Mononuclear cell (primary cell): ENCODE data around the gene MIGA1. TPM values are rescaled to one million over a fixed set of nuclear protein-coding genes. Genes with fewer than 3 reads are reported as not detected.
"Not testable (repeated sequence)": the region's sequence is repeated elsewhere in the genome, so short reads cannot be mapped to it uniquely, and the experiment has no call there.

Experiments
- H3K27me3 ChIP-seq: 2 replicates; pipeline ENCODE4 v1.6.0; 2011; ENCODE audit warnings: low read length, control low read depth; ENCODE audit not compliant: insufficient read depth
- H3K4me1 ChIP-seq: 2 replicates; pipeline ENCODE4 v1.5.1; 2011; ENCODE audit warnings: mild to moderate bottlenecking, low read length, control low read depth; ENCODE audit not compliant: insufficient read depth
- H3K4me3 ChIP-seq: 2 replicates; pipeline ENCODE4 v1.5.1; 2011; ENCODE audit warnings: mild to moderate bottlenecking, low read length, moderate library complexity
- H3K9me3 ChIP-seq: 2 replicates; pipeline ENCODE4 v1.5.1; 2011; ENCODE audit warnings: low read depth, mild to moderate bottlenecking, control low read depth, low read length
- total RNA-seq: library from RNA; depleted of rRNA; stranded (reverse); fragments of >200 nt; gene quantifications from one replicate; pipeline ENCODE4 v1.2.3, GENCODE V29; 2012

Gene MIGA1
- total RNA-seq, 1 donor: 20.7 TPM

DNA sequence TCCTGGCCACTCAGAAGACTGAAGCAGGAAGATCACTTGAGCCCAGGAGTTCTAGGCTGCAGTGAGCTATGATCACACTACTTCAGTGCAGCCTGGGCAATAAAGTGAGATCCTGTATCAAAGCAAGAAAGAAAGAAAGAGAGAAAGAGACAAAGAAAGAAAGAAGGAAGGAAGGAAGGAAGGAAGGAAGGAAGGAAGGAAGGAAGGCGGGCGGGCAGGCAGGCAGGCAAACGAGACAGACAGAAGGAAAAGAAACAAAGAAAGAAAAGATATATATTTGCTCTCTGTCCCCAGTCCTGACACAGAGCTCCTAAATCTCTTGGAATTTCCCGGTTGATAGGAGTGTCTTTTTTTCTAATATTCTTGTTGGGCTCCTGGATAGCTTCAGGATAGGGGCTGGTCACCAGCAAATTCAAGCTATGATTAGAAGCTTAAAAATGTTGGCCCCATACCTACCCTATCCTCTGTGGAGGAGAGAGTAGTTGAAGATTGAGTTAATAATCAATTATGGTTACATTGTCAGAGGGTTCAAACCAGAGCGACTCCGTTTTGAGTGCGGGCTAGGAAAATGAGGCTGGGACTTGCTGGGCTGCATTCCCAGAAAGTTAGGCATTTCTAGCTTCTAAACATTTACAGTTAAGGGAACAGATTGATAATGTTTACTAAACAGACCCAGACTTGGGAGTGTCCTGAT lies 3.3 kb upstream of the MIGA1 start:
- Histone ChIP-seq H3K4me1 (peaks cover 16% of the 10 kb centered on the region), H3K4me3 (no peak overlapping the region), H3K9me3 (no peaks in the 10 kb centered on the region), H3K27me3 (no peaks in the 10 kb centered on the region)

DNA sequence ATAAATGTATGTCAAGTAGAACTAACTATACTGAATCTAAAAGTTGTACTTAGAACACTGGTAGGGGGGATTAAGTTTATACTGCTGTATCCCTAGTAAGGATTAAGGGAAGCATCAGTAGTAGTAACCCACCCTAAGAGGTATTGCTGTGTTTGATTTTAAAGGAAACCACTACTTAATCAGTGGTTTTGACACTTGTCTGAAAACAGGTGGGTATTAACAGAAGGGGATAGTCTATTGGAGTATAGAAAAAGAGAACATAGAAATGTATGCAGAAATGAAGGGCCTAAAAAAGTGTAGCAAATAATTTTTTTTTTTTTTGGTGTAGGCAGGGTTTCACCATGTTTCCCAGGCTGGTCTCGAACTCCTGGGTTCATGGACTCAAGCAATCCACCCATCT lies 2.2 kb downstream of the MIGA1 start:
- no peaks in the 10 kb centered on the region for H3K27me3 ChIP-seq
- peaks cover 16% of the 10 kb centered on the region for H3K4me1 ChIP-seq
- no peak overlapping the region for H3K4me3 ChIP-seq
- H3K9me3 ChIP-seq: no peaks in the 10 kb centered on the region

DNA sequence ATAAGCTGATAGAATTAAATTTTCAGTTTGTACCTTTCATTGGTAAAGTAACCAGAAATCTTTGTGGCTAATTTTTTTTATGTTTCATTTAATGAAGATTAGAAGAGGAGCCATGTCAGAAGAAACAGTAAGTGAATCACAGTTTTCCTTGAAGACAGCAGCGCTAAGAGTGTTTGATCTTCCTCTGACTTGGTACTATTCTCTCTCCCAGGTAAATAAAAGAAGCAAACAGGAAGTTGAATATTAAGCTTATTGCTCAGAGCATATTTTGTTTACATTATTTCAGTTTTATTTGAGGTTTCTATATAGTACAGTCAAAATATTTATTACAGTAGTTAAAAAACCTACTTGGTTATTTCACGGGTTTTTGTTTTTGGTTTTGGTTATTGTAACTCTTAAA lies 3.7 kb downstream of the MIGA1 start:
- Histone ChIP-seq H3K27me3 (no peaks in the 10 kb centered on the region), H3K9me3 (no peaks in the 10 kb centered on the region), H3K4me1 (peaks cover 16% of the 10 kb centered on the region), H3K4me3 (no peak overlapping the region)

DNA sequence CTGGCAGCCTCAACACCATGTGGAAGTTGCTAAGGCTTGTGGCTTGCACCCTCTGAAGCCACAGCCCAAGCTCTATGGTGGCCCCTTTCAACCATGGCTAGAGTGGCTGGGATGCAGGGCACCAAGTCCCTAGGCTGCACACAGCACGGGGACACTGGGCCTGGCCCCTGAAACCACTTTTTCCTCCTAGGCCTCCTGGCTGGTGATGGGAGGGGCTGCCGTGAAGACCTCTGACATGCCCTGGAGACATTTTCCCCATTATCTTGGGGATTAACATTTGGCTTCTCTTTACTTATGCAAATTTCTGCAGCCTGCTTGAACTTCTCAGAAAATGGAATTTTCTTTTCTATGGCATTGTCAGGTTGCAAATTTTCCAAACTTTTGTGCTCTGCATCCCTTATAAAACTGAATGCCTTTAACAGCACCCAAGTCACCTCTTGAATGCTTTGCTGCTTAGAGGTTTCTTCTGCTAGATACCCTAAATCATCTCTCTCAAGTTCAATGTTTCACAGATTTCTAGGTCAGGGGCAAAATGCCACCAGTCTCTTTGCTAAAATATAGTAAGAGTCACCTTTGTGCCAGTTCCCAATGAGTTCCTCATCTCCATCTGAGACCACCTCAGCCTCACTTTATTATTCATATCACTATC lies 6.8 kb downstream of the MIGA1 start:
- not testable (repeated sequence) for H3K27me3 ChIP-seq, H3K4me3 ChIP-seq, H3K9me3 ChIP-seq, H3K4me1 ChIP-seq

DNA sequence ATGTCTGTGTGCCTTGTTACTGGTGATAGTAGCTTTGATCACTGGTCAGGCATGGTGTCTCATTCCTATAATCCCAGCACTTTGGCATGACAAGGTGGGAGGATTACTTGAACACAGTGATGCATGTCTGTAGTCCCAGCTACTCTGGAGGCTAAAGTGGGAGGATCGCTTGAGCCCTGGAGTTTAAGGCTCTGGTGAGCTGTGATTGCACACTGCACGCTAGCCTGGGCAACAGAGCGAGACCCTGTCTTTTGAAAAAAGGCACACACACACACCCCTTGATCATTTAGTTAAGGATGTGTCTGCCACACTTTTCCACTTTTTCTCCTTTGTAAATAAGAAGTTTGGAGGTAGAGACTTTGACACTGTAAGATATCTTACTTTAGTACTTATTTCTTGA lies 15.1 kb downstream of the MIGA1 start:
- no peaks in the 10 kb centered on the region for H3K9me3 ChIP-seq
- H3K27me3 ChIP-seq: no peaks in the 10 kb centered on the region
- H3K4me3 ChIP-seq: no peak overlapping the region

DNA sequence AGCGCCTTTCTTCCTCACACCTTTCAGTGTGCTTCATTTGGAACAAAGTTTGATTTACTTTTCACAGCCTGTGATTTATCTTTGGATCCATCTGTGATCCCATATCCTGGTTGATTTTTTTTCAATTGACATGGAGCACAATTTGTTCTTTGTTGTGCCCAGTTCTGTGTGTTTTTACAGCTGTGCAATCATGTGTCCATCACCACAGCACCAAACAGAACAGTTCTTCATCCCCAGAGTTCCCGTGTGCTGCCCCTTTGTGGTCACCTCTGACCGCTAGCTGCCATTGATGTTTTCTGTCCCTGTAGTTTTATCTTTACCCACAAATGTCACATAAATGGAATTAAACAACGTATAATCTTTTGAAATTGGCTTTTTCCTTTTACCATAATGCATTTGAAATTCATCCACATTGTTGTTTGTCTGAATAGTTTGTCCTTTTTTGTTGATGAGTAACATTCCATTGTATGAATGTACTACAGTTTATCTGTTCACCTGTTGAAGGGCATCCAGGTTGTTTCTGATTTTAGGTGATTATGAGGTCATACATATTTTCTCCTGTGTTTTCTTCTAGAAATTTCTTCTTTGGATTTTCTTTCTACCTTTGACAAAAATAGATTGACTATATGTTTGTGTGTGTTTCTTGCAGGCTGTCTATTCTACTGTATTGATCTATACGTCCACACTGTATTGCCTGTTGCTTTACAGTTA lies 17.4 kb downstream of the MIGA1 start:
- H3K27me3 ChIP-seq: no peaks in the 10 kb centered on the region
- no peaks in the 10 kb centered on the region for H3K4me1 ChIP-seq
- no peak overlapping the region for H3K4me3 ChIP-seq
- no peaks in the 10 kb centered on the region for H3K9me3 ChIP-seq

More for the DNA sequence above, 15.1 kb downstream of the MIGA1 start:
- H3K4me1 ChIP-seq: no peaks in the 10 kb centered on the region

DNA sequence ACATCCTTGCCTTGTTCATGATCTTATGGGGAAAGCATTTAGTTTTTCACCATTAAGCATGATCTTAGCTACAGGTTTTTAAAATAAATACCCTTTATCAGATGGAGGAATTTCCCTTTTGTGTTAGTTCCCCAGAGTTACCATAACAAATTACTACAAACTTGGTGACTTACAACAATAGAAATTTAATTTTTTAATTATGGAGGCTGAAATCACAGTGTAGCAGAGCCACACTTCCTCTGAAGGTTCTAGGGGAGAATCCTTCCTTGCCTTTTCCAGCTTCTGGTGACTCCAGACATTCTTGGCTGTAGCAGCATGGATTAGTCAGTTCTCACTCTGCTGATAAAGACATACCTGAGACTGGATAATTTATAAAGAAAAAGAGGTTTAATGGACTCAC lies 18.5 kb downstream of the MIGA1 start:
- Histone ChIP-seq H3K4me3 (no peak overlapping the region), H3K27me3 (no peaks in the 10 kb centered on the region), H3K9me3 (no peaks in the 10 kb centered on the region), H3K4me1 (no peaks in the 10 kb centered on the region)

DNA sequence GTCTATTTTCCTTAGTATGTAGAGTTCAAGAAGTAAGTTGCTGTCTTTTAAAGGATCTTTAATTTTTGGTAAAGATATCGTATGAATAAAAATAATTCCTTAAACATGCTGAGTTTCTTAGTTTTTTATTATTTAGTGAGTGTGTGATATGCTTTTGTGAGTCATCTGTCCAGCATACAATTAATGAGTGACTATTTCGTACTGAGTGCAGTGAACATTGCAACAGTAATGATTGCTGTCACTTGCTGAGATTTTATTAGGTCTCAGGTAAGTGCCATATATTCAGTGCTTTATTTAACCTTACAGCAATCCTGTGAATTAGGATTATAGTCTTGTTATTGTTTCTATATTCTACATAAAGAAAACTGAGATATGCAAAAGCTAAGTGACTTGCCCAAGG lies 22.6 kb downstream of the MIGA1 start:
- Histone ChIP-seq H3K27me3 (no peaks in the 10 kb centered on the region), H3K4me1 (no peaks in the 10 kb centered on the region), H3K4me3 (no peak overlapping the region), H3K9me3 (no peaks in the 10 kb centered on the region)

DNA sequence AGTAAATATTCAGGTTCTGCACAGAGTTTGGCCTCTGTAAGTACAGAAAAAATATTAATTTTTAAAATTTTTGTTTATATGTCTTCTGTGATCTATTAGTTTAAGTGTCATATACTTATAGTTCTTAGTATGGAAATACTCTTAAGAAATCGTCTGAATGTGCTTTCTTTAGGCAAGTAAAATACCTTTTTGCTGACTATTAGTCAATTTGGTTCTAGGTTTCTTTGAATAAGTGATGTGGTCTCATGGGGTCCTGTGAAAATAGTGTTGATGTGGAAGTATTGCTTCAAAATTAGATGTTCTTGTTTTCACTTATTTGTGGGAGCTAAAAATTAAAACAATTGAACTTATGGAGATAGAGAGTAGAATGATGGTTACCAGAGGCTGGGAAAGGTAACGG lies 23.9 kb downstream of the MIGA1 start:
- Histone ChIP-seq H3K4me1 (no peaks in the 10 kb centered on the region), H3K9me3 (no peaks in the 10 kb centered on the region), H3K4me3 (no peak overlapping the region), H3K27me3 (no peaks in the 10 kb centered on the region)

DNA sequence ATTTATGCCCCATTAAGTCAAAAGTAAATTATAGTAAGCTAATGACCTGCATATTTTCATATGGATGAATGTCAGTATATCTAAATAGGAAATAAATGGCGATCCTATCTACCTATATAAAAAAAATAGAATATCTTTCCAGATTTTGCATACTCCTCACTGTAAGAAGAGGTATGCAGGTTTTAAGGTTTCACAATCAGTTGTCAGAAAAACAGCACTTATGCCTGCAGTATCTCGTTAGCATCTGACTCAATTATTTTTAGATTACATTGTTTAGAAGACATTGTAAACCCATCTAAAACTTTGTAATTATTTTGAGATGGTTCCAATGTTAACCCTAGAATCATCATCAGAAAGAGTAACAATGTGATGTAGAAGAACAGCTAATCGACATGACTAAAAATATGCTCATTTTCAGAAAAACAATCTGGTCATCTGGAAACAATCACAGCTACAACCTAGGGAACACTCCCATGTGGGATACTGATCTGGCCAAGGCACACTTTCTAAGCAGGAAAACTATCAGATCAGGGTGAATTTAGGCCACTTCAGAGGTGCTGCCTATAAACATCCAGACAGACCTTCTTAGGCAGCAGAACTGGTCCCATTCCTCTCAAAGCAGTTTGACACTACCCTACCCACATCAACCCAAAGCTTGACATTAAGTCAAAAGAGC lies 30.5 kb downstream of the MIGA1 start:
- not testable (repeated sequence) for H3K4me1 ChIP-seq, H3K4me3 ChIP-seq, H3K9me3 ChIP-seq, H3K27me3 ChIP-seq

DNA sequence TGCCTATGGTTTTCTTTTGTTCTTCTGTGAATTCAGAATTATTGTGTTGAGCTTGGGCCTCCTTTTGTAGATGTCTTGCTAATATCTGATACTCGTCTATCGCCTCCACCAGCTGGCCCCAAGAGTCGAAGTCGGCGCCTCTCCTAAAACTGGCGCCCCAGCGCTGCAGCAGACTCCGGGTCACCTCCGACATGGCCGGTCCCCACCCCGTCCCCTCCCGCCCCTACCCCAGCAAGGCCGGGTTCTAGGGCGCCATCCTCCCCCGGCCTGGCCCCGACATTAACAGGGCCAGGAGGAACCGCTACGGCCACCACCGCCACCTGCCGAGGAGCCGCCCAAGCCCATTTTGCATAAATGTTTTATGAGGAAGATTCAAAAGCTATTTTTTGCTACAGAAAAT lies 32.1 kb downstream of the MIGA1 start:
- not testable (repeated sequence) for H3K27me3 ChIP-seq, H3K4me1 ChIP-seq, H3K9me3 ChIP-seq, H3K4me3 ChIP-seq

DNA sequence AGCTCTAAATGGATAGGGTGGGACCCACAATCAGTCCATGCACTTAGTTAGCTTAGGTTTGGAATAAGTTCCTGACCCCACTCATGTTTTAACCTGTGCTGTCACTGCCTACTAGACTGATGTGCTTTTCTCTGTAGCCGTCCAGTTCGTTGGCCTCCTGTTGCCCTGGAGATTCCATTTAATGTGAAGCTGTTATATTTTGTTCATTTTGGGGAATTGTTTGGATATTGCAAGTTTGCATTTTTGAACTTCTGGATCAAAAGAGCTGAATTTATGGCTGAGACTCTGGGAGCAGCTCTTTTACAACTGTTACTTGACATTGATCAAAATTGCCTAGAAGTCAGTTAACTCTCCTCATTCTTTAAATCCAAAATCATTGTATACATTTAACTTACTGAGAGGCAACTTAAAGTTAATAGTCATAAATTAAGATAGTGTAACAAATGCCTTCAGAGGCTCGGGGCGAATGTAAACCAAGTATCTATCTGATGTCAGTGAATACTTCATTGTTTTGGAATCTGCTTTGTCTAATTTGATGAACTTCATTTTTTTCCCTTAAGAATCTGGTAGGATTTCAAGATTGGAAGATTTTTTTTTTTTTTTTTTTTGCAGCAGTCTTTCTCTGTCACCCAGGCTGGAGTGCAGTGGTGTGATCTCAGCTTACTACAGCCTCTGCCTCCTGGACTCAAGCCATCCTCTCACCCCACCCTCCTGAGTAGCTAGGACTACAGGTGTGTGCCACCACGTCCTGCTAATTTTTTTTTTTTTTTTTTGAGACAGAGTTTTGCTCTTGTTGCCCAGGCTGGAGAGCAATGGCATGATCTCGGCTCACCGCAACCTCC lies 38.1 kb downstream of the MIGA1 start:
- no peaks in the 10 kb centered on the region for H3K27me3 ChIP-seq
- no peaks in the 10 kb centered on the region for H3K9me3 ChIP-seq
- no peaks in the 10 kb centered on the region for H3K4me1 ChIP-seq
- H3K4me3 ChIP-seq: no peak overlapping the region

DNA sequence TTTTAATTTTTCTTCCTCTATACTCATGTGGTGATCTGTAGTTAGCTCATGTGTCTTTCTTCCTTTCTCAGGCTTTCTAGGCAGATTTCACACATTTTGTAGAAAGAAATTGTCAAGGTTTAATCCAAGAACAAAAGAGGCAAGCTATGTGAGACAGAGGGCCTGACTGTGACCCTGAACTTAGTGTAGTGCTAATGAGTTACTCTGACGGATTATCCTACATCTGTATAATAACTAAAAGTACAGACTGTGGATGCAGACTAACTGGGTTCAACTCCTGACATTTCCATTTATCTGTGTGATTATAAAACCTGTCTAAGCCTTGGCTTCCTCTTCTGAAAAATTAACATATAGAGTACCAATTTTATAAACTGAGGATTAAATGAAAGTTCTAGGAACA lies 40.7 kb downstream of the MIGA1 start:
- Histone ChIP-seq H3K4me3 (no peak overlapping the region), H3K27me3 (no peaks in the 10 kb centered on the region), H3K4me1 (peaks cover 4% of the 10 kb centered on the region), H3K9me3 (no peaks in the 10 kb centered on the region)

DNA sequence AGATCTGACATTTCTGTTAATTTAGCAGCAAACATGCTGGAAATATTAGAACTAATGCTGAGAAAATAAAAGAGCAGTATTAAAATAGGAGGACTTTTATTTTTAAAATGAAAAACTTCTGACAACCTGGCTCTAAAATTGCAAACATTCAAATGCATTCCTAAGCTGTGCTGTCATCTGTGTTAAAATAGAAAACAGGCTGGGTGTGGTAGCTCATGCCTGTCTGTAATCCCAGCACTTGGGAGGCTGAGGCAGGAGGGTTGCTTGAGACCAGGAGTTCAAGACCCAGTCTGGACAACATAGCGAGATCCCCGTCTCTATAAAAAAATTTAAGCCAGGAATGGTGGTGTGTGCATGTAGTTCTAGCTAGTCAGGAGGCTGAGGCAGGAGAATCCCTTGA lies 44.6 kb downstream of the MIGA1 start:
- no peak overlapping the region for H3K4me3 ChIP-seq
- no peaks in the 10 kb centered on the region for H3K9me3 ChIP-seq
- H3K27me3 ChIP-seq: no peaks in the 10 kb centered on the region
- H3K4me1 ChIP-seq: peaks cover 5% of the 10 kb centered on the region

DNA sequence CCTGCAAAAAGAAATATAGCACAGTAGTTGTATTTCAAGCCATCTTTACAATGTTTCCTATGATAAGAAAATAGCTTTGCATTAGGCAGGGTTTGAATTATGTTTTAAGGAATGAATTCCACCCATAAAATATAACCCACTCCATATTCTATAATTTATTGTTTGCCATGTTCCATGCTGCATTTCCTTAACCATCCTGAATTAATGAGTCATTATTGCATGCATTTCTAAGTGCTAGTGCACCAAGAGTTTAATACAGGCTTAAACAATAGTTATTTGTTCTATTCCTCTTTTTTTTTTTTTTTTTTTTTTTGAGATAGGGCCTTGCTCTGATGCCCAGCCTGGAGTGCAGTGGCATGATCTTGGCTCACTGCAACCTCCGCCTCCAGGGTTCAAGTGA lies 45.2 kb downstream of the MIGA1 start:
- Histone ChIP-seq H3K4me1 (peaks cover 5% of the 10 kb centered on the region), H3K9me3 (no peaks in the 10 kb centered on the region), H3K4me3 (no peak overlapping the region), H3K27me3 (no peaks in the 10 kb centered on the region)
